Activated CD4-positive, alpha-beta memory T cell treated with anti-CD3 and anti-CD28 coated beads for 36 hours (primary cell): ENCODE data around the gene ACP4. TPM values are rescaled to one million over a fixed set of nuclear protein-coding genes. Genes with fewer than 3 reads are reported as not detected.
A peak's percentile ranks its signal among the peaks of the same experiment; 100 is the strongest.
"Not testable (repeated sequence)": the region's sequence is repeated elsewhere in the genome, so short reads cannot be mapped to it uniquely, and the experiment has no call there.

Source experiments
- CTCF ChIA-PET: fragments of 350-600 bp; sonication (Branson Sonifier 250); formaldehyde crosslinking; loops from one replicate; lab custom pipeline; 2021; ENCODE audit warnings: antibody characterized with exemption, inconsistent platforms; lab: Charles Lee
- POLR2A ChIA-PET: fragments of 350-600 bp; sonication (Branson Sonifier 250); formaldehyde crosslinking; loops from one replicate; lab custom pipeline; 2021; ENCODE audit warnings: antibody characterized with exemption; lab: Charles Lee
- DNase-seq: peaks from one replicate; pipeline ENCODE4 v3.0.0-alpha.2; 2020
- H3K27ac Mint-ChIP-seq: one replicate; pipeline ENCODE4 v1.8.0; 2021; ENCODE audit warnings: mixed read lengths
- H3K27me3 Mint-ChIP-seq: one replicate; pipeline ENCODE4 v1.8.0; 2021; ENCODE audit warnings: mixed read lengths
- H3K36me3 Mint-ChIP-seq: one replicate; pipeline ENCODE4 v1.8.0; 2021; ENCODE audit warnings: mixed read lengths
- H3K4me1 Mint-ChIP-seq: one replicate; pipeline ENCODE4 v1.8.0; 2021; ENCODE audit warnings: low read depth, mixed read lengths
- H3K4me3 Mint-ChIP-seq: one replicate; pipeline ENCODE4 v1.8.0; 2021; ENCODE audit warnings: mild to moderate bottlenecking, mixed read lengths
- H3K9me3 Mint-ChIP-seq: one replicate; pipeline ENCODE4 v1.8.0; 2021; ENCODE audit warnings: mixed read lengths
- intact Hi-C: fragments of 100-400 bp; cut with micrococcal nuclease; formaldehyde crosslinking; loops from one replicate; pipeline ENCODE4 v1.15.1; 2023
- total RNA-seq, 2 experiments: library from RNA; stranded (reverse); gene quantifications; one replicate each; pipeline ENCODE4 v1.2.3, GENCODE V29; 2021

The ACP4 gene
- total RNA-seq, 2 experiments from 2014 or later: not detected

GRCh38 chr19:50799547-50799851 is 9.3 kb downstream of the ACP4 start:
- Mint-ChIP-seq H3K27me3 (no peaks in the 10 kb centered on the region), H3K4me3 (no peak overlapping the region), H3K36me3 (peaks cover 51% of the 10 kb centered on the region), H3K4me1 (peaks cover 29% of the 10 kb centered on the region), H3K9me3 (no peaks in the 10 kb centered on the region), H3K27ac (no peak overlapping the region)
- POLR2A ChIA-PET: no interaction called here
- DNase-seq: no peak
- CTCF ChIA-PET: no interaction called here
- intact Hi-C loops: no loop called here

DNA sequence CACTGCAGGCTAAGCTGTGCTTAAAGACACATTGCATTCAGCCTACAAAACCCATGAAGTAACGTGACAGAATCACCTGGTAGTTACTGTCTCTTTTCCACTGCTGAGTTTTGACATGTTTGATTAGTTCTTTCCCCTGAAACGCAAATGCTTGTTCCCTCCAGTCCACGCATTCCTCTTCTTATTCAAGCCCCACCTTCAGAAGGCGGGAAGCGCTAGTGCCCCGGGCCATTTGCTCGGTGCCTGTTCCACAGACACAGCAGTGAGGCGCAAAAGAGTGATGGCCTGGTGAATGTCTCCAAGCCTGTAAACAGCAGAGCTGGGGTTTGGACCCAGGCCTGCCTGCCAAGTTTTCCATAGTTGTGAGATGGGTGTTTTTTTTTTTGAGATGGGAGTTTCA is 10.9 kb downstream of the ACP4 start:
- peak overlapping the region; percentile 16 for H3K4me3 Mint-ChIP-seq
- ChIA-PET POLR2A (no interaction called here), CTCF (interaction anchor here (0.6 to 1.0 kb wide), 2 partner anchors 76 to 133 kb away, joined by 3 to 4 read pairs; no protein-coding TSS in a partner anchor)
- H3K27me3 Mint-ChIP-seq: no peaks in the 10 kb centered on the region
- H3K9me3 Mint-ChIP-seq: no peaks in the 10 kb centered on the region
- H3K36me3 Mint-ChIP-seq: peaks cover 49% of the 10 kb centered on the region
- no peak for DNase-seq
- peaks cover 31% of the 10 kb centered on the region for H3K4me1 Mint-ChIP-seq
- H3K27ac Mint-ChIP-seq: no peak overlapping the region
- intact Hi-C loops: loop anchor here (10.0 kb wide), 2 partner anchors 124 to 466 kb away; no protein-coding TSS in a partner anchor

- no peak for DNase-seq
Measured at GRCh38 chr19:50803633-50804419, 13.6 kb downstream of the ACP4 start.

DNA sequence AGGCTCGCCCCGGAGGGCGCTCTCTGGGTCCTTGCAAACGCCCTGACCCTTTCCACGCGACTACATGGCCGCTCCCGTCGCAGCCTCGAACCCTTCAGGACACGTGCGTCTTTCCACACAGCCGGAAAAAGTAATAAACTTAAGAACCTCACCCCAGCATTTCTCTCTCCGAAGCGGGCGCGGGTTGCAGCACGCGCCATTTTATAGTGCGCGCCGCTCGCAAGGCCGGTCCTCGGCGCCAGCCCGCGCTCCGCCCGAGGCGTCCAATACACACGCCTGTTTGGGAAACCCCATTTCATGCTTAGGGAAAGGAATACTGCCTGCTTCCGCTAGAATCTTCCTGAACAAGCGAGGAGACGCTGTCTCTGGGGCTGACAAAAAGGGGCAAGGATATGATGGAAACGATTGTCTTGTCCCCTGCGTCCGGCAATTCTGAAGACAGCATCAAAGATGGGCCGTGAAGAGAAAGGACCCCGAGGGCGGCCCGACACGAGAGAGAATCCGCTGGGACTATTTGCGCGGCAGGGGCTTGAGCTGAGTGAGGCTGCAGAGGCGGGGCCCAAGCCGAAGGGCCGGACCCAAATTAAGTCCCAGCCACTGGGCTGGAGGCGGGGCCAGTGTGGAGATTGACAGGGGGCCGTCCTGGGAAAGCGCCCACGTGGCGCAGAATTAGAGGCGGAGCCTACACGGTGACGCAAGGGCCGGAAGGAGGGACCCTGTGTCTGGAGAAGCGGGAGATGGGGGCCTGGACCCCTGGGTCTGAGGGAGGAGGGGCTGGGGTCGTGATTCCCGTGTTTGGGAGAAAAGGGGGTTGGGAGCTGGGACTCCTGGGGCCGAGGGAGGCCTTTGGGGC is 14.4 kb downstream of the ACP4 start:
- Mint-ChIP-seq H3K4me1 (peaks cover 34% of the 10 kb centered on the region), H3K27me3 (no peaks in the 10 kb centered on the region), H3K4me3 (peak overlapping the region; percentile 96), H3K36me3 (peaks cover 38% of the 10 kb centered on the region), H3K27ac (peak overlapping the region; percentile 100), H3K9me3 (no peaks in the 10 kb centered on the region)
- ChIA-PET POLR2A (interaction anchor here (0.5 to 2.5 kb wide), 7 partner anchors 10 to 146 kb away, joined by 3 to 25 read pairs (median 4); no protein-coding TSS in a partner anchor), CTCF (interaction anchor here (0.6 to 1.0 kb wide), 2 partner anchors 12 to 118 kb away, joined by 3 to 4 read pairs; no protein-coding TSS in a partner anchor)
- DNase-seq: peak; percentile 99
- intact Hi-C loops: loop anchor here (1.0 to 10.0 kb wide), 4 partner anchors 13 to 470 kb away; partner anchors contain the start of gene CTU1

More at GRCh38 chr19:50803633-50804419, 13.6 kb downstream of the ACP4 start:
- Mint-ChIP-seq H3K36me3 (peaks cover 38% of the 10 kb centered on the region), H3K4me3 (peak overlapping the region; percentile 96), H3K27me3 (no peaks in the 10 kb centered on the region), H3K27ac (peak overlapping the region; percentile 100), H3K4me1 (peaks cover 34% of the 10 kb centered on the region), H3K9me3 (no peaks in the 10 kb centered on the region)
- ChIA-PET POLR2A (interaction anchor here (0.7 to 2.5 kb wide), 4 partner anchors 9 to 118 kb away, joined by 3 to 25 read pairs (median 4); no protein-coding TSS in a partner anchor), CTCF (interaction anchor here (1.3 to 1.5 kb wide), 2 partner anchors 20 to 118 kb away, joined by 3 to 5 read pairs; no protein-coding TSS in a partner anchor)
- intact Hi-C loops: loop anchor here (2.0 to 10.0 kb wide), 3 partner anchors 121 to 469 kb away; partner anchors contain the start of gene CTU1

GRCh38 chr19:50808856-50809255 is 18.6 kb downstream of the ACP4 start:
- POLR2A ChIA-PET: interaction anchor here (1.0 kb wide), 1 partner anchor 12 kb away, joined by 3 read pairs; no protein-coding TSS in a partner anchor
- H3K27ac Mint-ChIP-seq: no peak overlapping the region
- intact Hi-C loops: loop anchor here (10.0 kb wide), 2 partner anchors 116 to 474 kb away; no protein-coding TSS in a partner anchor
- no peak for DNase-seq
- peaks cover 12% of the 10 kb centered on the region for H3K4me1 Mint-ChIP-seq
- H3K27me3 Mint-ChIP-seq: peaks cover 2% of the 10 kb centered on the region
- CTCF ChIA-PET: interaction anchor here (0.6 kb wide), 1 partner anchor 11 kb away, joined by 3 read pairs; no protein-coding TSS in a partner anchor
- peaks cover 4% of the 10 kb centered on the region for H3K36me3 Mint-ChIP-seq
- H3K9me3 Mint-ChIP-seq: no peaks in the 10 kb centered on the region
- H3K4me3 Mint-ChIP-seq: no peak overlapping the region

DNA sequence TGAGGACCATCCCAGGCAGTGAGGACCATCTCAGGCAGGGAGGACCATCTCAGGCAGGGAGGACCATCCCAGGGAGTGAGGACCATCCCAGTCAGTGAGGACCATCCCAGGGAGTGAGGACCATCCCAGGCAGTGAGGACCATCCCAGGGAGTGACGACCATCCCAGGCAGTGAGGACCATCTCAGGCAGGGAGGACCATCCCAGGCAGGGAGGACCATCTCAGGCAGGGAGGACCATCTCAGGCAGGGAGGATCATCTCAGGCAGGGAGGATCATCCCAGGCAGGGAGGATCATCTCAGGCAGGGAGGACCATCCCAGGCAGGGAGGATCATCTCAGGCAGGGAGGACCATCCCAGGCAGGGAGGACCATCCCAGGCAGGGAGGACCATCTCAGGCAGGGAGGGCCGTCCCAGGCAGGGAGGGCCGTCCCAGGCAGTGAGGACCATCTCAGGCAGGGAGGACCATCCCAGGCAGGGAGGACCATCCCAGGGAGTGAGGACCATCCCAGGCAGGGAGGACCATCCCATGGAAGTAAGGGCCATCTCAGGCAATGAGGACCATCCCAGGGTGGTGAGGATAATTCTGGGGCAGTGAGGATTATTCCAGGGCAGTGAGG is 21.5 kb downstream of the ACP4 start:
- intact Hi-C loops, DNase-seq, H3K27ac Mint-ChIP-seq, CTCF ChIA-PET, POLR2A ChIA-PET, H3K36me3 Mint-ChIP-seq, H3K4me1 Mint-ChIP-seq, H3K4me3 Mint-ChIP-seq, H3K9me3 Mint-ChIP-seq: not testable (repeated sequence)
- H3K27me3 Mint-ChIP-seq: peaks cover 18% of the 10 kb centered on the region

DNA sequence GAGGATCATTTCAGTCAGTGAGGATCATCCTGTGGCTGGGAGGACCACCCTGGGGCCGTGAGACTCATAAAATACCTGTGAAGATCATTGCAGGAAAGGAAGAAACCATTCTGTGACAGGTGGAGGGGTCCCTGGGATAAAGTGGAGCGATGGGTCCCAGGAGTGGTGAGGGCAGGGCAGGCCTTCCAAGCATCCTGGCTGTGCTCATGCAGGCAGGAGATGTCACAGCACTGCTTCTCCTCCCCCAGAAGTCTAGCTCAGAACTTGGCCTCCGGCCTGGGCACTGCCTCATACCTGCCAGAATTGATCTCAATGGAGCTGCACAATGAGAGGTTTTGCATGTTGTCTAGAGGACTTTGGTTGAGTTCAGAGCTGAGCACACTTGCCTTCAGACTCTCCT is 22.3 kb downstream of the ACP4 start:
- POLR2A ChIA-PET: no interaction called here

DNA sequence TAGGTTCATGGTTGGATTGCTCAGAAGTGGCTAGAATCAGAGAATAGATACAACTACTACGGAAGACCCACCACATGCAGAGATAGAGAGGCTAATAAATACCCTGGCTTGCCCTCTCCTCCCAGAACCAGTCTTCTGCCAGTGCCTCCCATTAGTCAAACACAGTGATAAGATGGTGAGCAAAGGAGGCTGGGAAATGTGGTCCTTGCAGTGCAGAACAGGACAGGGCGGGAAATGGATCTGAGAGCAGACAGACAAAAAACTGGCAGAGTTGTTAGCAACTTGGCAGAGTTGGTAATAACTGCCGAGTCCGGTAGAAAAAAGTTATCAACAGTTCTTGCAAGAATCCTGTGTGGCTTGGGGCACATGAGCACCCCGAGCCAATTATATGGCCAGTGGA is 24.7 kb downstream of the ACP4 start:
- intact Hi-C loops: loop anchor here (5.0 kb wide), 1 partner anchor 433 kb away; the partner anchor contains the start of gene POLD1
- Mint-ChIP-seq H3K9me3 (no peaks in the 10 kb centered on the region), H3K27me3 (peaks cover 42% of the 10 kb centered on the region), H3K27ac (no peak overlapping the region), H3K4me3 (no peak overlapping the region), H3K4me1 (peaks cover 30% of the 10 kb centered on the region), H3K36me3 (no peaks in the 10 kb centered on the region)
- DNase-seq: no peak
- POLR2A ChIA-PET: interaction anchor here (2.4 kb wide), 1 partner anchor 10 kb away, joined by 6 read pairs; no protein-coding TSS in a partner anchor
- CTCF ChIA-PET: no interaction called here

More for the DNA sequence above, 22.3 kb downstream of the ACP4 start:
- no peak overlapping the region for H3K27ac Mint-ChIP-seq
- no peak overlapping the region for H3K4me3 Mint-ChIP-seq
- no peak for DNase-seq
- H3K9me3 Mint-ChIP-seq: no peaks in the 10 kb centered on the region
- H3K4me1 Mint-ChIP-seq: peaks cover 13% of the 10 kb centered on the region
- peaks cover 24% of the 10 kb centered on the region for H3K27me3 Mint-ChIP-seq
- no peaks in the 10 kb centered on the region for H3K36me3 Mint-ChIP-seq
- intact Hi-C loops: no loop called here
- CTCF ChIA-PET: no interaction called here

DNA sequence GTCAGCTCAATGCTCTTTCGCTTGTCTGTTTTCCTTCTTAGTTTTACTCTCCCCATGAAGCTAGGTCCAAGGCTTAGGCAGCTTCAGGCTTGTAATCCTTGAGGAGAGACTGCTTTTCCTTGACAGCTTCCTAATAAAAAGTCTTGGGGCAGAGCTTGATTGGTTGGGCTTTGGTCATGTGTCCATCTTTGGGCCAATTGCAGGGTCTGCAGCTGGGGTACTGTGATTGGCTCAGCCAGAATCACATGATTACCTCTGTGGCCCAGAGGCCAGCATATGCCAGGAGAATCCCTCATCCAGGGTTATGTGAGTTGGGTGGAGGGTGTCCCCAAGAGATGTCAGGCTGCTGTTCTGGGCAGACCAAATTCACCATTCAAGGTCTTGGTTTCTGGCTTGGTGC is 25.2 kb downstream of the ACP4 start:
- H3K9me3 Mint-ChIP-seq: no peaks in the 10 kb centered on the region
- CTCF ChIA-PET: no interaction called here

DNA sequence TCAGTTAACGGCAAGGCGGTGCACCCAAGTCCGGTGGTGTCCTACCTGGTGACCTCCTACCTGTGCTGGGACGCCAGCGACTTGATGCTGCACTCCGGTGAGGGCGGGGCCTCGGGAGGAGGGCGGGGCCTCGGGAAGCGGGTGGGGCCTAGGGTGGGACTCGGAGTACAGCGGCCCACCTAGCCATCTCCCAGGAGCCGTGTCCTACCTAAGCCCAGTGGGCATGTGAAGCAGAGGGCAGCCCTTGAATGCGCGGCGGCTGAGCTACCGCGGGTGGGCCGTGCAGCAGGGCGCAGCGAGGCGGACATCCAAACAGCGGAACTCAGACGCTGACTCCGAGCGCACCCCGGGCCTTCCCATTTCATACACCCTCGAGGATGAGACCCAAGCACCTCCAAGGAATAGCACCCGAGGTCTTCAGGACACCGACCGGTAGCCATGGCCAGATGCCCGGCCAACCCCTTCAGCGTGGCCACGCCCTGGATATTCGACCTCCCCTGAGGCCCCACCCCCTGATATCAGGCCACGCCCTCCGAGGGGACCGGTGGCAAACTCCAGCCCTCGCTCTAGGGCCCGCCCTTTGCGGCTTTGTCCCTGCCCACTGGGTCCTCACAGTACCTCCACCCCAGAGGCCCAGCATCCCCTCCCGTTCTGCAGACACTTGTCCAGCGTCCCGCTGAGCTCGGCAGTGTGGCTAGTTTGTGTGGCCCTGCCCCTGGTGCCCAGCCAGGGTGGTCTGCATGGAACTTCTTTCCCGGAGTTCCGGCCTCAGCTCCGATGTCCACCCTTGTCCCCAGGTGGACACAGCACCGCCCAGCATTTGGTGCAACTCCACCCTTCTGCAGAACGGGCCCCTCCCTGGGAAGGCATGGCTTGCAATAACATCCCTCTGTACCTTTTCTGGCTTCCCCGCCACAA is 28.0 kb downstream of the ACP4 start:
- Mint-ChIP-seq H3K27me3 (peaks cover 68% of the 10 kb centered on the region), H3K4me1 (peaks cover 41% of the 10 kb centered on the region), H3K9me3 (no peaks in the 10 kb centered on the region), H3K36me3 (no peaks in the 10 kb centered on the region), H3K27ac (peak overlapping the region; percentile 77), H3K4me3 (peak overlapping the region; percentile 79)
- DNase-seq: peak; percentile 78
- ChIA-PET CTCF (interaction anchor here (1.5 kb wide), 1 partner anchor 17 kb away, joined by 3 read pairs; no protein-coding TSS in a partner anchor), POLR2A (interaction anchor here (1.1 to 2.4 kb wide), 2 partner anchors 13 to 15 kb away, joined by 3 to 7 read pairs; no protein-coding TSS in a partner anchor)
- intact Hi-C loops: loop anchor here (1.0 to 5.0 kb wide), 2 partner anchors 13 to 436 kb away; partner anchors contain the start of gene POLD1

More for the DNA sequence above, 25.2 kb downstream of the ACP4 start:
- Mint-ChIP-seq H3K27ac (no peak overlapping the region), H3K4me3 (no peak overlapping the region), H3K4me1 (peaks cover 35% of the 10 kb centered on the region), H3K36me3 (no peaks in the 10 kb centered on the region), H3K27me3 (peaks cover 46% of the 10 kb centered on the region)
- DNase-seq: no peak
- POLR2A ChIA-PET: interaction anchor here (2.4 kb wide), 1 partner anchor 11 kb away, joined by 6 read pairs; no protein-coding TSS in a partner anchor
- intact Hi-C loops: loop anchor here (5.0 kb wide), 1 partner anchor 433 kb away; the partner anchor contains the start of gene POLD1
